ENCODE measurements around the gene OR51A4.

GRCh38 chr11:4960877-4961276, 13.5 kb upstream of the OR51A4 start:
- TF ChIP-seq POLR2AphosphoS5 (IDR thresholded peaks at IDR 0.05; ENCODE audit: insufficient read depth in 1 of 2, low read depth in 1 of 2) (no peak), POLR2A (IDR thresholded peaks at IDR 0.05) (no peak)
- TF ChIP-seq, protein P1, sequence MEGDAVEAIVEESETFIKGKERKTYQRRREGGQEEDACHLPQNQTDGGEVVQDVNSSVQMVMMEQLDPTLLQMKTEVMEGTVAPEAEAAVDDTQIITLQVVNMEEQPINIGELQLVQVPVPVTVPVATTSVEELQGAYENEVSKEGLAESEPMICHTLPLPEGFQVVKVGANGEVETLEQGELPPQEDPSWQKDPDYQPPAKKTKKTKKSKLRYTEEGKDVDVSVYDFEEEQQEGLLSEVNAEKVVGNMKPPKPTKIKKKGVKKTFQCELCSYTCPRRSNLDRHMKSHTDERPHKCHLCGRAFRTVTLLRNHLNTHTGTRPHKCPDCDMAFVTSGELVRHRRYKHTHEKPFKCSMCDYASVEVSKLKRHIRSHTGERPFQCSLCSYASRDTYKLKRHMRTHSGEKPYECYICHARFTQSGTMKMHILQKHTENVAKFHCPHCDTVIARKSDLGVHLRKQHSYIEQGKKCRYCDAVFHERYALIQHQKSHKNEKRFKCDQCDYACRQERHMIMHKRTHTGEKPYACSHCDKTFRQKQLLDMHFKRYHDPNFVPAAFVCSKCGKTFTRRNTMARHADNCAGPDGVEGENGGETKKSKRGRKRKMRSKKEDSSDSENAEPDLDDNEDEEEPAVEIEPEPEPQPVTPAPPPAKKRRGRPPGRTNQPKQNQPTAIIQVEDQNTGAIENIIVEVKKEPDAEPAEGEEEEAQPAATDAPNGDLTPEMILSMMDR (IDR thresholded peaks at IDR 0.05), result no peak
